GM21528 (cell line): ENCODE measurements around the gene CCDC188.

ENCODE experiments used
- ATAC-seq: cut with Tn5 transposase; IDR thresholded peaks from one replicate; pipeline ENCODE4 v1.9.1; 2021; ENCODE audit warnings: mild to moderate bottlenecking, moderate library complexity; ENCODE audit not compliant: unreplicated experiment, low FRiP score

Gene CCDC188

DNA sequence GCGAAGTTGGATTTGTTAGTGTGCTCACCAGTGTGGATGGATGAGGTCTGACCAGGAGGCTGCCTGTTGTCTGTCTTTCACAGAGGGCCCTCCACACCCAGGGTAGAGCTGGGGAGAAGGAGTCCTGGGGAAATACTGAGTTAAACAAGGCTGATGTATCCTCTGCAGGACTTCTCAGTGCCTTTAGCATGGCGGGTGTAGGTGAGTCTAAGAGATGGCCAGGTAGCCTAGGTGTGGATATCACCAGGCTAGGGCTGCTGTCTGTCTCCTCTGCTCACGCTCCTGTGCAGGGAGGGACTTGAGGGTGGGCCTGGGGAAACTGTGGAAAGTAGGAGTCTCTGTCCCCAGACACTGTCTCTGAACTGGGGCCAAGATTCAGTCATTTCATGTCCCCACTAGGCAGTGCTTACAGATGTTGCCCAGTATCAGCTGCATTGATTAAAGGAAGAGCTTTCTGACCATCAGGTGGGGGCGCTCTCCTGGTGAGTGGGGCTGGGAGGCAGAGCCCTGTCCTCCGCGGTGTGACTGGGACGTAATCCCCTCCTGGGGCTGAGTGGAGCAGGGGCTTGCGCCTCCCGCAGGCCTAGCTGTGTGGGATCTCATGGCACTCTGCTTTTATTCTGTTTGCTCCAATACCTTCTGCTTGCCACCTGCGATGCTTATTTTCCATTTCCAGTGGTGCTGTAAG lies 35.5 kb upstream of the CCDC188 start:
- no peak for ATAC-seq

DNA sequence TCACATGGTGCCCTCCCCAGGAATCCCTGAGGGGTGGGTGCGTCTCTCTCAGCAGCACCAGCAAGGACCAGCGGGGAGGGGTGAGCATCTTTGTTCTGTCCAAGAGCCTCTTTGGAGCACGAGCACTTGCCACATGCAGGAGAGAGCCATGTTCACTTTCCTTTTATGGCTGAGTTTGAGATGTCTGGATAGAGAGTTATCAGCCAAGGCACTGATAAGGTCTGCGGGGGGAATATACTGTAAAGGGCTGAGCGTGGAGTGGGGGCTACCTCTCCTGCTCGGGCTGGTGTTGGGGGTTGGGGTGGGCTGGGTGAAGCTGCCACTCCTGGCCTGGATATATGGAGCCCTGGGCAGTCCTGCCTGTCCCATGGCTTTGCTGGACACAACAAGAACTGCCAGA lies 34.9 kb upstream of the CCDC188 start:
- ATAC-seq, result no peak

DNA sequence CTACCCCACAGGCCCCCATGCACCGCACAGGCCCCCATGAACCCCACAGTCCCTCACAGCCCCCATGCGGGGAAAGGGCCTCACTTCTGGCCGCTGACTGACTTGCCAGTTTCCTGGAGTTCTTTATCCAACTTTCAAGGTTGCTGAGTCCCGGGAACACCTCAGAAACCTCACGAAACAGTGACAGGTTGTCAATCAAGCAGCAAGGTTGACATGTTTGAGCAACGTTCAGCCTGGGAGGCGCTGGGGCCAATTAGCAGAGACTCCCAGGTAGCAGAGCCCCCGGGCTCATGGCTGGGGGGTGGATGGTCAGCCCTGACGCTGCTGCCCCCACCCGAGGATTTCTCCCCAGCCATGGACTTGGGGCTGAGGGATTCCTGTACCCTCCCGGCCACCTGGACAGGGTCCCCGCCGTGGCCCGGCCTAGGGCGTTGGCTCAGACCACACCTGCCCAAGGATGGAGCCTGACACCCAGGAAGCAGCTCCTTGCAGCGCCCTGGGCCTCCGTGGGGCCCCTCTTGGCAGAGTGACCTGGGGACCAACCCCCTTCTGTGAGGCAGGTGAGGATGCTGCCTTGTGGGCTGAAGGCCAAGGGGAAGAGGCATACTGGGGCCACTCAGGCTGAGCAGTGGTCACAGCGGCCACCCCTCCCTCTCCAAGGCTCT lies 33.8 kb upstream of the CCDC188 start:
- no peak for ATAC-seq

DNA sequence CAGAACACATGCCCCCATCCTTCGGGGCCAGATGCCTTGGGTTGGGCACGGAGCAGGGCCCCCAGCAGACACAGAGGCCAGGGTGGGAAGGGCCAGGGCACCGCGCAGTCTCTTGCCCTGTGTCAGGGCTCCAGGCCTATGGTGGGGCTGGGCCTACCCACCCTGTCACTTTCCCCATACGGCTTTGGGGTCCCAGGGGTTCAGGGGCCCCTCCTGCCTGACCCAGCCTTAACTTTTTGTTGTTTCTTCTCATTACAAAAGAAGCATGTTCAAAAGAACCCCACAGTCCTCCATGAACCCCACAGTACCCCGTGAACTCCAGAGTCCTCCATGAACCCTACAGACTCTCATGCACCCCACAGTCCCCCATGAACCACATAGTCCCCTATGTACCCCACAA lies 33.0 kb upstream of the CCDC188 start:
- ATAC-seq, result no peak

DNA sequence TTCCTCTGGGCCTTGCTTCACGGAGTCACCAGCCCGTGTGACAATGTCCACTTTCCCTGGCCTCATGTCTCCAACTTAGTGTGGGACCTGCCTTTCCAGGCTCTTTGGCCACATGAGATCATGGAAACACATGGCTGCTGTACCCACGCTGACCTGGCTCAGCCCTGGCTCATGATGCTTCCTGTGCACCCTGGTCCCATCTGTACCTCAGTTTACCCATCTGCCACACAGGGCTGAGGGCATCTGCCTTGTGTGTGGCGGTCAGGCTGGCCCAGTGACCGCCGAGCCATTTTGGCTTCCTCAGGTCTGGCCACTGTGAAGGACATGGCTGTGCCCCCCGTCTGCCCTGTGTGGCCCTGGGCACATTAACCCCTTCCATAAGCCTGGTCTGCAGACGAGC lies 32.2 kb upstream of the CCDC188 start:
- no peak for ATAC-seq

DNA sequence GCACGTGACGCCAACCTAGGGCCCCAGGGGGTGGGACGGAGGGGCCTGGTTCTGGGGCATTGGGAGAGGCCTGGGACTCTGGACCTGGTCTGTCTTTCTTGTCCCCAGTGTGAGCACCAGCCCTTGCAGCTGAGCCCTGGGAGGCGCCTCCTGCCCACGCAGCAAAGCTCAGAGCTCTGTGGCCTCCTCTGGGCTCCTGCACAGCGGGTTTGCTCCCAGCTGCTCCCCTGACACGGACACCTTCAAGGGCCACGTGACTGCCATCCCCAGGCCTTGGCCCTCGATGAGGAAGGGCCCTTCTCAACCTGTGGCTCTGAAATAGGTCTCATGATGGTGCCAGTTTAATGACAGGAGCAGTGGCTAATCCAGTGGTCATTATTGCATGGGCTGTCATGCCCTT lies 31.5 kb upstream of the CCDC188 start:
- ATAC-seq, result no peak

DNA sequence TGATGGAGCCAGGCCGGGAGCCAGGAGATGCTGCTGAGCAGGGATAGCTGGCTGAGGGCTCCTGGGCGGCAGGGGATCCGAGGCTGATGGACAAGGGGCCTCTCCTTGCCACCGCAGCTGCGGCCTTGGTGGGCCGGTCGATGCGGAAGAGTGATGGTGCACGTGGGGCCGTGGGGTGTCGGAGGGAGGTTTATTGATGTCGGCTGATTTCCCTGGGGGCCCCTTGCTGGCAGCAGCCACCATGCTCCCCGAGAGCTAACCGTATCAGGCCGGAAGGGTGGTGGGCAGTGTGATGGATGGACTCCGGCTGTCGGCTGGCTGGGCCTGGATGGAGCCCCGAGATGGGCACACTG lies 31.0 kb upstream of the CCDC188 start:
- ATAC-seq, result no peak

DNA sequence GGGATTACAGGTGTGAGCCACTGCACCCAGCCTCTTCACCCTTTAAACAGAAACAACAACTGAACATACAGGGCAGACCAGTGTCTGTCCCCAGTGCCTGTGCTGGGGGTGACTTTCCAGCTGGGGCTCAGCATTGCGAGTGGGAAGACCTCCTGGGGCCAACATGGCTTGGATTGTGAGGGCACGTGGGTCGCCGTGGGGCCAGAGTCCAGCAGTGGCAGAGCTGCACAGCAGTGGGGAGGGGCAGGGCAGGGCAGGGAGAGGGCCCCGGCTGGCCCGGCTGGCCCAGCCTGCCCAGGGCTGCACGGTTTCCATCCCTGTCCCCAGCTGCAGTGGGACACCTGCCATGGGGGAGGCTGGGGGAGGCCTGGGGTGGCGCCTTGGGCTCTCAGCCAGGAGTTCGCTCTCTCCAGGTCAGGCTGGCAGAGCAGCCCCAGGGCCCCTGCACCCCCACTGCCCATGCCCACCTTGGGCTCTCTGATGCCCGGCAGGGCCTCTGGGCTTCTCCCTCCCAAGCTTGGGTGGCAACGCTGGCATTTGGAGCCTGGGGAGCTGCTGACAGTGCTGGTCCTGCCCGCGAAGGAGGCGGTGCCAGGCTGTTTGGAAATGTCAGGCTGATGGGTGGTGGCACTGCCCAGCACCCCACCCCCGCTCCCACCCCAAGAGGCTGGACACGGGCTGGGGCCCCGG lies 30.5 kb upstream of the CCDC188 start:
- ATAC-seq, result no peak

DNA sequence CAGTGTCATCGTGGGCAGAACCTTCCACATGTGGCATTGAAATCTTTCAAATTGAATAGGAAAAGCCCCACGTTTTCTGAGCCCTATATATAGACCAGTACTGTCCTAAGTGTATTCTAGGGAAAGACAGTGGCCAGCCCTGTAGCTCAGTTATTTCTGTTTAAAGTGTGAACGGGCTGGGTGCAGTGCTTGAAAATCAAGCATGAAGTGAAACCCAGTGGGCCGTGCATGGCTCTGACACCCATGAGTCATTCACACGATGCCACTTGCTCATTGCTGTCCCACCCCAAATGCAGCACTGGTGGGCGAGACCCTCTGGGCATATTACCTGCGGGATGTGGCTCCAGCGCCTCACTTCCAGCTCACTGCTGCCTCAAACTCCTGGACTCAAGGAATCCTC lies 29.8 kb upstream of the CCDC188 start:
- no peak for ATAC-seq

DNA sequence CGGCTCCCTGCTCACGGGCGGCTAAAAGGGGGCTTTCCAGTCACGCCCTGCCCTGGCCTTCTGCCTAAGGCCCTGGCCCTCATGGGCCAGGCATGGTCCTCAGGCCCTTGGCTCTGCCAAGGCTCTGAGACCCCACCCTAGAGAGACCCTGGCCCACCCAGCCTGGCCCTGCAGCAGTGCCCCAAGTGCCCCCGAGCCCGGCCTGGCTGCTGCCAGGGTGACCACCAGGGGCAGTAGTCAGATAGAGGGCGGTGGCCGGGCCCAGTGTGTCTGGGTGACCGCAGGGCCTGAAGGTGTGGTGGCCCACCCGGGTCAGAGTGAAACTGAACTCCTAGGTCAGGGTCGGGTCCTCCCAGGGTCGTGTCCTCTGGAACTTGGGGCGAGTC lies 29.4 kb upstream of the CCDC188 start:
- ATAC-seq, result no peak

DNA sequence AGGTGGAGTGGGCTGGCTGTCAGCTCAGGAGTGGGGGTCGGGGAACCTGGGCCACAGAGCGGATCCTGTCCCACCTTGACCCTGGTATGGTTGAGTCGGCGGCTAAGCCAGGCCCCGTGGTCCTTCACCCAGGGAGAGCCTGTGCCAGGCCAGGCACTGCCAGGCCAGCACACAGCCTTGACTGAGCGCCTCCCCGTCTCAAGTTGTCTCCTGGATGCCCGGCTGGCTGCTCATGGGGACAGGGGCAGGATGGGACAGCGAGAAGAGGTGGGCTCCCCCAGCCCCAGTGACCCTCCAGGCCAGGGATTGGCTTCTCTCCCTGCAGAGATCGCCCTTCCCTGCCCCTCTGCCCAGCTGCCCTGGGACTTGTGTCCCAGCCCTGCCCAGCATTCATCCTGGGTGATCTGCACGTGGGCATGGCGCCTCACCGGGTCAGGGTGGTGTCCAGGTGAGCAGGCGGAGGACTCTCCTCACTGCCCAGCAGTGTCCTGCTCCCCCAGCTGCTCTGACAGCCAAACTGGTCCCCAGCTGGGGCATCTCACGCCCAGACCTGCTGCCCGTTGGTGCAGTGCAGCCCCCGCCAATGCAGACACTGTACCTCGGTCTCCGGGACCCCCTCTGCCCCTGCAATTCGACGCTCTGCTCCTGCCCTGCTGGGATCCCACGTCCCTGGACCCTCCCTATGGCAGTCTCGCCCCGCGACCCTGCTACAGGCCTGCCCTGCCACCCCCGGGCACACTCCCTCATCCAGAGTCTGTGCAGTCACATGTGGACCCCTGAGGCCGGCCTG lies 28.8 kb upstream of the CCDC188 start:
- ATAC-seq, result no peak

DNA sequence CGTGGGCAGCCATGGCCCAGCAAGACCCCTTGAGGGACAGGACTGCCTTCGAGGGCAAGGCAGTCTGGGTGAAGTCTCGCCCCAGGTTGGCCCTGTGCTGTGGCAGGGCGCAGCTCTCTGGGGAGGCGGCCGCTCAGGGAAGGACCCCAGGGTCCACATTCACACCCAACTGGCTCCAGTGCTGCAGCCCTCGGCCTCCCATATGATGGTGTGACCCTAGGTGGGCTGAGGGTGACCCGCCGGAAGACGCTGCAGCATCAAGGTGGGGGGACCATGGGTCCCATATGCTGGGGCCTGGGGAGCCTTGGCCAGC lies 28.0 kb upstream of the CCDC188 start:
- ATAC-seq, result no peak

DNA sequence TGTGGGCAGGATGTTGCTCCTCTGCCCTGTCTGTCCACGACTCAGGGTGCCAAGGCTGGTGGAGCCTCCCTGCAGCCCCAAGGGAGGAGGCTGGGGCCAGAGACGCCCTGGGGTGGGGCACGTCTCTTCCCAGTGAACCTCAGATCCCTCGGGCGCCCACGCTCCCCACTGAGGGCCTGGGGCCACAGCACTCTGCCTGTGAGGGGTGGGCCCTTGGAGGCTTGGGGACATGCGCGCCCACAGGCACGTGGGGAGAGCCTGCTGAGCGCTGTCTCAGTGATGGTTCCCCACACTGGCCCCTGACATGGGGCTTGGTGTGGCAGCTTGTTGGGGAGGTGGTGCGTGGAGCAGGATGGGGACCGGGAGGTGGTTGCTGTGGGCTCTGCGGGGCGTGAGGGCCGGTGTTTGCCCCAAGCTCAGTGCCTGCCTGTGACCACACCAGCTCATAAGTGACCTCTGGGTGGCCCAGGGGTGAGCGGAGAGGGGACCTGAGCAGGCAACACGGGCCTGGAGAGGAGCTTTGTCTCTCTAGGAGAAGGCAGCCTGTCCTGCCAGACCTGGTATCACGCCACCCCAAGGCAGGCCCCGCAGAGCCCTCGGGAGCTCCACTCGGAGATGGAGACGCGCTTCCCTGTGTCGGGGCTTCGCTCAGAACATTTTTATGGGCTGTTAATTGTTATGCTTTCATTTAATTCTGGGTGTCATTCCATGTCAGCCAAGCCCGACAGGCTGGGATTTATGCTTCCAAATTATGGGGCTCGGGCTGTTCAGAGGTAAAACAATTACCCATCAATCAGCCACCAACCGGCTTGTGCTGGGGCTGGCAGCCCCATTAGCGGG lies 27.4 kb upstream of the CCDC188 start:
- no peak for ATAC-seq

DNA sequence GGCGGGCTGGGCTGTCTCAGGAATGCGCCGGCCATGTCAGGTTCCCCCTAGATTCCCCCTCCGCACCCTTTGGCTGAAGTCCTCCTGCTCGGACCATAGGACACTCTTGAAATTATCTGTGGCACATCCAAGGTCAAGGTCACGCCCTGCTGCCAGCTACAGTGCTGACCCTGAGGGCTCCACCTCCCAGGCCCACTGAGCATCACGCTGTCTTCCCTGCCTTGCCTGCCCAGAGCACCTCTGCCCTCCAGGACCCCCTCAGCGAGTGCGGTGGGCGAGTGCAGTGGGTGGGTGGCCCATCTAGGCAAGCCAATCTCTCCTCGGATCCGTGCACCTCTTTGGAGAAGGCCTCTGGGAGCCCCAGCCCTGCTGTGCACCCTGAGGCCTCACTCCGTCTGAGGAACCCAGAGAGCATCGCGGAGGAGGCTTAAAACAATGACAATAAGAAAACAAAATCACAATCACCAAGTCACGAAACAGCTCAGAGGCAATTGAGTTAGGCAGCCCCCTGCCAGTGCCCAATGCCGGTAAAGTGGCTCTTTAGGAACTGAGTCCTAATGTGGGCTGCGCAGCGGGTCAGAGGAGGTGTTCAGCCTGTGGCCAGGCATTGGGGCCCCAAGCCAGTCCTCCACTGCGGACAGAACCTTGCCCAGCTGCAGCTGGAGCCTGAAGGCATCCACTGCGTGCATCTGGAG lies 26.5 kb upstream of the CCDC188 start:
- ATAC-seq, result no peak

DNA sequence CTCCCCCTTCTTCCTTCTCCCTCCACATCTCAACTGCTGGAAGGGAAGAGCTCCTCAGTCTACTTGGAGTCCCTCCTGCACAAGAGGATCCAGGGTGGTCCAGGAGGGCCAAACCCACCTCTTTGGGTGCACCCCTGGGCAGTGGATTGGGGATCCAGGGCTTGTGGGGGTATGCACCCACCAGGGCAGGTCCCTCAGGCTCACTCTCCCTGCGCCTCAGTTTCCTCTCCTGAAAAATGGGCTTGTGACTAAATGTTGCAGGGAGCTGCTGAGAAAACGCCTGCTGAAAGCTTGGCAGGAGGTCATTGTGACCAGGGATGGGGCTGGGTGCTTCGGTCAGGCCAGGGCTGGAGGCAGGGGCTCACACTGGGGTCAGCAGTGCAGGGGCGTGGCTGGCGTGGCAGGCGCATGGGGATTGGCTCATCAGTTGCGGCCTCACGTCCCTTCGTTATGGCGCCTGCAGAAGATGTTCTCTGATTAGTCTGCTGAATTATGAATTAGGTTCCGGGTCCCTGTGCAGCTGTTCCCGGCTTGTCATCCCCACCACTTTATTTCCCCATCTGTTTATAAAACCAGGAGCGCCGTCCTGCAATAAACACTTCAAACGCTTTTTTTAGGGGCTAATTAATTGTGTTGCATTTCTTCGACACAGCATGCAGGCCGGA lies 25.7 kb upstream of the CCDC188 start:
- ATAC-seq, result no peak

DNA sequence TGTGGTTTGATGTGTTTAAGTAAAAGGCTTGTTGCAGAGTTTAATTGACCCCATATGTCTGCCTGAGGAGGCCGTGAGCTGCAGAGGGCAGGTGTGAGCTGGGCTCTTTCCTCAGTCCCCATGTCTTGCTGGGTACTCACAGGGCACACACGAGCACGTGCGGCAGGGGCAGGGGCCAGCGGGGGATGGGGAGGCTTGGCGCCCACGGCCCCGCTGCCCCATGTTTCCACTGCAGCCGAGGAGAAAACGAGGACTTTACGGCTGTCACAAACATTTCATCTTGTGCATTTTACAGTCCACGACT lies 24.7 kb upstream of the CCDC188 start:
- no peak for ATAC-seq

DNA sequence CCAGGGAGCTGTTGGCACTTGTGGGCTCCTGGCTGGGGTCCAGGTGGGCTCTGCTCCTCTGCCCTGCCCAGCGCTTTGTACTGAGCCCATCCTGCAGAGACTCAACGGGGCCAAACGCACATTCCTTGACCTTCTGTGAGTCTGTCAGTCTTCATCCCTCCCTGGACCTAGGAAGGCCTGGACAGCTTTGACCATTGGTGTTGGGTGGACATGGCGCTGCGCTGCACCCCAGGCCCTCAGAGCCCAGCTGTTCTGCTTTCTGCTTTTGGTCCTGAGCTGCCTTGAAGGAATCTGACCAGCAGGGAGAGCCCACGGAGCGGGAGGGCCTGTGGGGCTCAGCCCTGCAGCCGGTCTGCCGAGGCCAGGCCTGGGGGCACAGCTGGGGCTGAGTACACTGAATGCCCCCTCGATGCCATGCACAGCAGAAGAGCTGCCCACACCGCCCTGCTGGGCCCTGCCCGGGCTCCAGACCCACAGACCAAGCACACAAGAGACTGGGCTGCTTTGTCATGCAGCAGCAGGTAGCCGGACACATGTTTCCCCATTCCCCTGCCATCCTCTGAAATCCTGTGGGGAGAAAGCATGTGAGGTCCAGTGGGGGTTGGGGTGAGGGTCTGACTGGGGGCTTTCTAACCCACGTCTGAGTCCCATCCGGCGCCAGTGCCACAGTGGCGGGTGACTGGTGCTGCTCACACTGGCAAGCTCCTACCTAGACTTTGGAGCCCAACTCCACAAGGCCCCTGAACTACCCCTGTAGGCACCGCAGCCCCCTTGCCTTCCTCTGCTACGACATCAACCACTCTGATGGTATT lies 24.1 kb upstream of the CCDC188 start:
- no peak for ATAC-seq

DNA sequence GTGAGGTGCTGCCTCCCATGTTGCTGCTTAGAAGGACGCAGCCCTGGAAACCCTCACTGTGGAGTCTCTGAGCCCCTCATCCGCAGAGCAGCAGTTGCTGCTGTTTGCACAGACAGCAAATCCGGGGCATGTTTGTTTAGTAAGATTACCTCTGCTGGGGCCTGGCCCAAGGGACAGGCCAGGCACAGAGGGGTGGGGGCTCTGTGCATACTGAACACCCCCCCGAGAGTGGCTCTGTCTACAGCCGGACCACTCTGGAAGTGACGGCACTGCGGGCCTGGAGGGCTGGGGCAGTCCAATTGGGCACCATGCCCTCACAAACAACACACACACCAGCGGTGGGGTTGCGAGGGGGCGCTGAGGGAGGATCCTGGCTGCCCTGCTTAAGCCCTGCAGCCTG lies 22.9 kb upstream of the CCDC188 start:
- ATAC-seq, result no peak

DNA sequence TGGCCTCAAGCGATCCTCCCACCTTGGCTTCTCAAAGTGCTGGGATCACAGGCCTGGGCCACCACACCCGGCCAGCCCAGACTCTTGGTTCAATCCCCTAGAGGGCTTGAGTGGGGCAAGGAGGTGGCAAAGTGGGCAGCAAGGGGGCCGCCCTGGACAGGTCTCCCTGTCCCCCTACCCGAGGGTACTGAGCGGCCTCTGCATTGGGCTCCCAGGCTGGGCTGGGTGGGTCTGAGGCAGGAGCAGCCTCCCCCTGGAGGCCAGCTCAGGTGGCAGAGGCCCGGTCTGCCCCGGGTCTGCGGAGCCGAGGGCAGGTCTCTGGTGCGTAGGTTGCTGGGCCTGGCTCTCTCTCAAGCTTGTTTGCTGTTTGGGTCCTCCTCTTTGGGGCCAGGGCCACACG lies 22.4 kb upstream of the CCDC188 start:
- ATAC-seq, result no peak
